ENCODE measurements around the gene RNF227.
"Not testable (repeated sequence)": the region's sequence is repeated elsewhere in the genome, so short reads cannot be mapped to it uniquely, and the experiment has no call there.

Gene RNF227

GRCh38 chr17:7915611-7916384 lies at the start of gene RNF227:
Gene RNF227, minus strand, starts transcription at chr17:7916289. Its CDS starts 94 bp downstream, at chr17:7916195.
- peak; percentile 87 for DNase-seq (ENCODE audit: low spot score)

- no peak for DNase-seq (ENCODE audit: low spot score)
These were observed 45.3 kb upstream of the RNF227 start for GRCh38 chr17:7961421-7961820.

GRCh38 chr17:7959503-7960253 lies 43.6 kb upstream of the RNF227 start:
- DNase-seq (ENCODE audit: low spot score), result no peak

GRCh38 chr17:7956228-7956965 lies 40.3 kb upstream of the RNF227 start:
- DNase-seq (ENCODE audit: low spot score), result peak; percentile 37

- DNase-seq (ENCODE audit: low spot score), result no peak
These were observed 39.5 kb upstream of the RNF227 start for GRCh38 chr17:7955414-7956227.

- DNase-seq (ENCODE audit: low spot score), result not testable (repeated sequence)
These were observed 37.2 kb upstream of the RNF227 start for GRCh38 chr17:7953266-7953665.

GRCh38 chr17:7951143-7951792 lies 35.2 kb upstream of the RNF227 start:
- DNase-seq (ENCODE audit: low spot score), result no peak

- no peak for DNase-seq (ENCODE audit: low spot score)
These were observed 34.5 kb upstream of the RNF227 start for GRCh38 chr17:7950578-7950977.

- DNase-seq (ENCODE audit: low spot score), result peak; percentile 50
These were observed 31.6 kb upstream of the RNF227 start for GRCh38 chr17:7947651-7948050.

GRCh38 chr17:7946441-7946840 lies 30.4 kb upstream of the RNF227 start:
- DNase-seq (ENCODE audit: low spot score), result no peak

GRCh38 chr17:7945651-7946050 lies 29.6 kb upstream of the RNF227 start:
- DNase-seq (ENCODE audit: low spot score), result no peak

- DNase-seq (ENCODE audit: low spot score), result no peak
These were observed 28.2 kb upstream of the RNF227 start for GRCh38 chr17:7944326-7944725.

GRCh38 chr17:7943291-7943690 lies 27.2 kb upstream of the RNF227 start:
- DNase-seq (ENCODE audit: low spot score), result no peak

- DNase-seq (ENCODE audit: low spot score), result no peak
These were observed 24.7 kb upstream of the RNF227 start for GRCh38 chr17:7940743-7941142.

GRCh38 chr17:7940034-7940433 lies 23.9 kb upstream of the RNF227 start:
- no peak for DNase-seq (ENCODE audit: low spot score)

GRCh38 chr17:7935859-7936258 lies 19.8 kb upstream of the RNF227 start:
- no peak for DNase-seq (ENCODE audit: low spot score)

- DNase-seq (ENCODE audit: low spot score), result peak; percentile 77
These were observed 16.9 kb upstream of the RNF227 start for GRCh38 chr17:7932949-7933348.

- DNase-seq (ENCODE audit: low spot score), result peak; percentile 56
These were observed 16.4 kb upstream of the RNF227 start for GRCh38 chr17:7932483-7932891.

- peak; percentile 100 for DNase-seq (ENCODE audit: low spot score)
These were observed 15.8 kb upstream of the RNF227 start, which contains the start of the genes CNTROB and TRAPPC1 for GRCh38 chr17:7931709-7932482. Gene CNTROB, plus strand, starts transcription at chr17:7932206. Its CDS starts 874 bp downstream, at chr17:7933080. Gene TRAPPC1, minus strand, starts transcription at chr17:7931946. Its CDS starts 117 bp downstream, at chr17:7931829.
